HCT116 (cell line): ENCODE data around the gene RORB. TPM values are rescaled to one million over a fixed set of nuclear protein-coding genes. Genes with fewer than 3 reads are reported as not detected.
"Not testable (repeated sequence)": the region's sequence is repeated elsewhere in the genome, so short reads cannot be mapped to it uniquely, and the experiment has no call there.

ENCODE experiments used
- ATAC-seq: fragments of 200-7000 bp; cut with Tn5 transposase; 2 replicates; pipeline ENCODE4 v1.9.1; 2020; ENCODE audit warnings: mild to moderate bottlenecking, moderate library complexity
- BruUV-seq: library from RNA; stranded (reverse); fragments of 400-500 nt; replicated peaks from 2 replicates; lab custom pipeline; 2021; lab: Mats Ljungman, UMichigan
- CTCF ChIA-PET: fragments of 300-600 bp; sonication (Branson Sonifier 250); formaldehyde crosslinking; loops from one replicate; lab custom pipeline; 2021; ENCODE audit warnings: antibody characterized with exemption; lab: Charles Lee
- POLR2A ChIA-PET: fragments of 300-600, 350-600 bp; sonication (Branson Sonifier 250); formaldehyde crosslinking; loops from one replicate; lab custom pipeline; 2021; ENCODE audit warnings: antibody characterized with exemption; lab: Charles Lee
- RAD21 ChIA-PET, 2 experiments: fragments of 300-600 bp; sonication (Branson Sonifier 250); formaldehyde crosslinking; loops; one replicate each; lab custom pipeline; 2023; ENCODE audit warnings: low total read pairs in 2 of 2; ENCODE audit not compliant: uncharacterized antibody in 2 of 2, unreplicated experiment in 2 of 2, low non-redundant PET in 1 of 2; lab: Charles Lee
- DNase-seq: peaks from one replicate; pipeline ENCODE4 v3.0.0-alpha.2; 2010; ENCODE audit warnings: low read depth, low spot score
- H2AFZ ChIP-seq: fragments of 200-600 bp; shearing (Covaris generic), sonication (generic); 2 replicates; pipeline ENCODE4 v1.6.1; 2017; ENCODE audit warnings: low read depth, mixed run types, mixed read lengths, antibody characterized with exemption, low read length; ENCODE audit not compliant: poor library complexity, severe bottlenecking
- H3K27ac ChIP-seq: 2 replicates; pipeline ENCODE4 v1.5.1; 2012; ENCODE audit warnings: low read depth, low read length
- H3K27me3 ChIP-seq: fragments of 200-600 bp; sonication (generic); 2 replicates; pipeline ENCODE4 v1.6.1; 2016; ENCODE audit warnings: mixed run types, low read length, mixed read lengths; ENCODE audit not compliant: insufficient read depth
- H3K36me3 ChIP-seq, 2 experiments: fragments of 200-500 bp in 1 of 2; fragments of 200-600 bp in 1 of 2; sonication (Bioruptor generic) in 1 of 2; sonication (generic) in 1 of 2; 2 replicates each; pipeline versions ENCODE4 v1.5.1 to v1.6.1; 2014 to 2016; ENCODE audit warnings: low read length in 2 of 2, inconsistent platforms in 1 of 2, mixed read lengths in 1 of 2, mixed run types in 1 of 2; ENCODE audit not compliant: insufficient read depth in 2 of 2, control insufficient read depth in 1 of 2
- H3K4me1 ChIP-seq, 2 experiments: fragments of 200-600 bp in 1 of 2; sonication (generic) in 1 of 2; 2 replicates each; pipeline versions ENCODE4 v1.5.1 to v1.6.1; 2012 to 2017; ENCODE audit warnings: low read length in 2 of 2, inconsistent platforms in 1 of 2, mild to moderate bottlenecking in 1 of 2, mixed read lengths in 1 of 2, mixed run types in 1 of 2, moderate library complexity in 1 of 2; ENCODE audit not compliant: insufficient read depth in 2 of 2, control insufficient read depth in 1 of 2
- H3K4me2 ChIP-seq: fragments of 200-600 bp; sonication (generic); 2 replicates; pipeline ENCODE4 v1.6.1; 2017; ENCODE audit warnings: mixed run types, low read length, mixed read lengths
- H3K4me3 ChIP-seq, 2 experiments: fragments of 200-600 bp in 1 of 2; sonication (generic) in 1 of 2; replicated peaks in 1 of 2; 2 replicates each; pipeline ENCODE4 v1.5.1; 2011 to 2016; ENCODE audit warnings: low read length in 2 of 2, control low read depth in 1 of 2, low read depth in 1 of 2, mild to moderate bottlenecking in 1 of 2, mixed read lengths in 1 of 2, mixed run types in 1 of 2
- H3K79me2 ChIP-seq: fragments of 200-600 bp; sonication (generic); 2 replicates; pipeline ENCODE4 v1.6.1; 2017; ENCODE audit warnings: mild to moderate bottlenecking, mixed run types, low read length, moderate library complexity, mixed read lengths; ENCODE audit not compliant: insufficient read depth
- H3K9ac ChIP-seq: fragments of 200-600 bp; sonication (generic); 2 replicates; pipeline ENCODE4 v1.6.1; 2016; ENCODE audit warnings: low read length, mixed read lengths
- H3K9me2 ChIP-seq: fragments of 200-600 bp; sonication (generic), shearing (Covaris generic); 2 replicates; pipeline ENCODE4 v1.6.1; 2017; ENCODE audit warnings: mixed run types, mild to moderate bottlenecking, moderate library complexity; ENCODE audit not compliant: insufficient read depth
- H3K9me3 ChIP-seq, 2 experiments: fragments of 200-500 bp in 1 of 2; fragments of 200-600 bp in 1 of 2; sonication (Bioruptor generic) in 1 of 2; sonication (generic) in 1 of 2; 2 replicates each; pipeline ENCODE4 v1.6.1; 2014 to 2017; ENCODE audit warnings: low read length in 2 of 2, mixed read lengths in 2 of 2, inconsistent platforms in 1 of 2, low read depth in 1 of 2, mild to moderate bottlenecking in 1 of 2, mixed run types in 1 of 2, moderate library complexity in 1 of 2; ENCODE audit not compliant: control insufficient read depth in 1 of 2, insufficient read depth in 1 of 2
- H4K20me1 ChIP-seq: fragments of 200-600 bp; sonication (generic), shearing (Covaris generic); 2 replicates; pipeline ENCODE4 v1.6.1; 2017; ENCODE audit warnings: mixed run types, mild to moderate bottlenecking, moderate library complexity; ENCODE audit not compliant: insufficient read depth
- ATF3 ChIP-seq: IDR thresholded peaks from 2 replicates; pipeline ENCODE4 v1.6.1; 2012
- CEBPB ChIP-seq: IDR thresholded peaks from 2 replicates; pipeline ENCODE4 v1.6.1; 2012; ENCODE audit warnings: low read depth
- CTCF ChIP-seq, 3 experiments: fragments of 200-600 bp in 1 of 3; sonication (generic) in 1 of 3; IDR thresholded peaks in 2 of 3; conservative IDR thresholded peaks in 1 of 3; 2 replicates each; pipeline ENCODE4 v1.5.1; 2012 to 2017; ENCODE audit warnings: low read depth in 2 of 3, low read length in 2 of 3, antibody characterized with exemption in 1 of 3, borderline replicate concordance in 1 of 3, control low read depth in 1 of 3, mild to moderate bottlenecking in 1 of 3, mixed read lengths in 1 of 3, mixed run types in 1 of 3, moderate library complexity in 1 of 3; ENCODE audit not compliant: insufficient read depth in 1 of 3
- EGR1 ChIP-seq: IDR thresholded peaks from 2 replicates; pipeline ENCODE4 v1.6.1; 2012; ENCODE audit warnings: low read depth
- EZH2 ChIP-seq: fragments of 200-600 bp; sonication (generic); IDR thresholded peaks from 2 replicates; pipeline ENCODE4 v1.6.1; 2017; ENCODE audit warnings: antibody characterized with exemption, mixed run types
- EZH2phosphoT487 ChIP-seq: fragments of 200-600 bp; IDR thresholded peaks from 2 replicates; pipeline ENCODE4 v1.6.1; 2018; ENCODE audit warnings: antibody characterized with exemption, borderline replicate concordance
- FOSL1 ChIP-seq: IDR thresholded peaks from 2 replicates; pipeline ENCODE4 v1.6.1; 2012; ENCODE audit warnings: low read depth
- JUND ChIP-seq: IDR thresholded peaks from 2 replicates; pipeline ENCODE4 v1.6.1; 2012
- MAX ChIP-seq: IDR thresholded peaks from 2 replicates; pipeline ENCODE4 v1.6.1; 2012
- RAD21 ChIP-seq: IDR thresholded peaks from 2 replicates; pipeline ENCODE4 v1.6.1; 2012; ENCODE audit warnings: low read depth, mild to moderate bottlenecking
- SIN3A ChIP-seq: IDR thresholded peaks from 2 replicates; pipeline ENCODE4 v1.6.1; 2012; ENCODE audit warnings: low read depth
- SP1 ChIP-seq: IDR thresholded peaks from 2 replicates; pipeline ENCODE4 v1.6.1; 2012; ENCODE audit warnings: low read depth
- SRF ChIP-seq: IDR thresholded peaks from 2 replicates; pipeline ENCODE4 v1.6.1; 2012; ENCODE audit warnings: low read depth
- TCF7L2 ChIP-seq: IDR thresholded peaks from 2 replicates; pipeline ENCODE4 v1.7.0; 2011; ENCODE audit warnings: borderline replicate concordance, inconsistent platforms; ENCODE audit not compliant: insufficient read depth, insufficient read length; ENCODE audit errors: extremely low read depth
- ZFX ChIP-seq: fragments of 450-650 bp; IDR thresholded peaks from 2 replicates; pipeline ENCODE4 v1.6.1; 2017
- ZNF274 ChIP-seq: fragments of 200-500 bp; sonication (Bioruptor generic); IDR thresholded peaks from 2 replicates; pipeline ENCODE4 v1.6.1; 2014; ENCODE audit warnings: mild to moderate bottlenecking, low read depth, low read length, inconsistent platforms
- intact Hi-C: fragments of 100-400 bp; cut with micrococcal nuclease; formaldehyde crosslinking; loops from 2 replicates; pipeline ENCODE4 v1.10.0; 2022
- total RNA-seq: library from RNA; stranded (reverse); gene quantifications from one replicate; pipeline ENCODE4 v1.2.1, GENCODE V29; 2021; ENCODE audit not compliant: unreplicated experiment

Gene RORB
- total RNA-seq, 1 experiment from 2014 or later = 0.02 TPM

DNA sequence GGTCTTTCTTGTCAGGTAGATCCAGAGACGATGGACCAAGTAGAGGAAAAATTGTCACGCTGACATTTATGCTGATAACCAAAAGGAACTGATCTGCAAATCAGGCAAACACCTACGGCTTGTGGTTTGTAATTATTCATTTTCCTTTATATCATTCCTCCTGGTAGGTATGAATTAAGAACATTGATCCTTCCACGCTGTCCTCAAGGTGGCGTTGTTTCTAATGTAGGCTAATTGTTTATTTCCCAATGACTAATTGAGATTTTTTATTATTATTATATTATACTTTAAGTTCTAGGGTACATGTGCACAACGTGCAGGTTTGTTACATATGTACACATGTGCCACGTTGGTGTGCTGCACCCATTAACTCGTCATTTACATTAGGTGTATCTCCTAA lies 33.3 kb downstream of the RORB start:
- DNase-seq, H4K20me1 ChIP-seq, H3K9me3 ChIP-seq, H2AFZ ChIP-seq, H3K4me2 ChIP-seq, ATAC-seq, RAD21 ChIA-PET, H3K9me2 ChIP-seq, CTCF ChIA-PET, POLR2A ChIA-PET, H3K27ac ChIP-seq, H3K4me3 ChIP-seq, H3K9ac ChIP-seq, H3K79me2 ChIP-seq, H3K4me1 ChIP-seq, BruUV-seq, H3K36me3 ChIP-seq: not testable (repeated sequence)
- intact Hi-C loops = loop anchor here (10.0 kb wide), 1 partner anchor 56 kb away; no protein-coding TSS in a partner anchor
- TF ChIP-seq RAD21 (peak; percentile 7; the same call in 1 of the 2 replicates), CTCF (IDR thresholded peaks at IDR 0.05 in 2 of 3, conservative IDR thresholded peaks at IDR 0.05 in 1 of 3; ENCODE audit: borderline replicate concordance in 1 of 3, insufficient read depth in 1 of 3, low read depth in 2 of 3, low read length in 2 of 3) (peak in 2 of 3 experiments; percentile 34 to 35; a peak in 4 of 6 replicates)
- H3K27me3 ChIP-seq = peaks cover 13% of the 10 kb centered on the region

DNA sequence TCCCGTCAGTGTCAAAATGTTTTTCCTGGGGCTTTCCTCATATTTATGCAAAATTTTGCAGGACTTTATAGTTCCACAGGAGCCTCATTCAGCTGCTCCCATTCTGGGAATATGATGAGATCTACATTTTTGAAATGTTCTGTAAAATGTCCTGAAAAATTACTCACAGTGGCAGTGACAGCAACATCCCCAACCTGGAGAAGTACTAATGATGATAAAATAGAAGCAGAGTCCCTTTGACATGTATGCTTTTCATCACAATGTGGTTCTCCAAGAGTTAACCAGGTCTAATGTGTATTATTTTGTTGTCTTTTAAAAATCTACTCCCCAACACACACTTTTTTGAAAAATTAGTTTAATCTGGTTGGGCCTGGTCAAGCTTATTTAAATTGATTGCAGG lies 36.1 kb downstream of the RORB start:
- no peaks in the 10 kb centered on the region for H3K79me2 ChIP-seq
- peaks cover 12% of the 10 kb centered on the region; the same call in 1 of the 2 replicates for H3K27me3 ChIP-seq
- no peak overlapping the region for H3K4me3 ChIP-seq
- no peaks in the 10 kb centered on the region for H3K9me2 ChIP-seq
- POLR2A ChIA-PET = no interaction called here
- no peak for TF ChIP-seq EZH2
- no peak for TF ChIP-seq EZH2phosphoT487
- no peak for TF ChIP-seq TCF7L2
- no peak for TF ChIP-seq RAD21
- no peak for TF ChIP-seq FOSL1
- no peak for TF ChIP-seq EGR1
- no peak for TF ChIP-seq CTCF (IDR thresholded peaks at IDR 0.05 in 2 of 3, conservative IDR thresholded peaks at IDR 0.05 in 1 of 3; ENCODE audit: borderline replicate concordance in 1 of 3, insufficient read depth in 1 of 3, low read depth in 2 of 3, low read length in 2 of 3)
- no peak for TF ChIP-seq SRF
- TF ChIP-seq ZNF274 = no peak
- TF ChIP-seq CEBPB = no peak
- TF ChIP-seq JUND = no peak
- TF ChIP-seq MAX = no peak
- TF ChIP-seq ATF3 = no peak
- no peak for TF ChIP-seq SIN3A
- TF ChIP-seq ZFX = no peak
- no peak for TF ChIP-seq SP1
- CTCF ChIA-PET = no interaction called here
- no peaks in the 10 kb centered on the region for H3K9me3 ChIP-seq
- H2AFZ ChIP-seq = no peak overlapping the region
- no peak overlapping the region for H3K9ac ChIP-seq
- H3K27ac ChIP-seq = no peak overlapping the region
- ATAC-seq (no peak), DNase-seq (no peak)
- RAD21 ChIA-PET = no interaction called here
- no peaks in the 10 kb centered on the region for H3K4me1 ChIP-seq
- intact Hi-C loops = loop anchor here (10.0 kb wide), 1 partner anchor 58 kb away; no protein-coding TSS in a partner anchor
- no peaks in the 10 kb centered on the region for H4K20me1 ChIP-seq
- no peaks in the 10 kb centered on the region for H3K36me3 ChIP-seq
- no peak overlapping the region for H3K4me2 ChIP-seq
- BruUV-seq = no TSS peak
